ENCODE measurements around the gene RENBP. TPM values are rescaled to one million over a fixed set of nuclear protein-coding genes. Genes with fewer than 3 reads are reported as not detected.
A peak's percentile ranks its signal among the peaks of the same experiment; 100 is the strongest.

RENBP gene
- total RNA-seq, 4 donors from 2014 or later, result 1.8 to 2.6 (median 2.0) TPM

- in situ Hi-C loops (cut with MboI; ENCODE audit: low sequenced_read_pairs in 4 of 4), result loop anchor here in 1 of 4 donors (25.0 kb wide), 1 partner anchor 152 kb away; the partner anchor contains the start of genes IDH3G, SRPK3 and SSR4
- Histone ChIP-seq H3K36me3 (no peaks in the 10 kb centered on the region), H3K9me3 (no peaks in the 10 kb centered on the region), H3K27ac (no peak overlapping the region), H3K4me1 (peaks cover 0 to 5% of the 10 kb centered on the region in 2 donors), H3K27me3 (no peaks in the 10 kb centered on the region), H3K4me3 (no peak overlapping the region)
- ATAC-seq (no peak), DNase-seq (no peak)
- TF ChIP-seq, protein P1, sequence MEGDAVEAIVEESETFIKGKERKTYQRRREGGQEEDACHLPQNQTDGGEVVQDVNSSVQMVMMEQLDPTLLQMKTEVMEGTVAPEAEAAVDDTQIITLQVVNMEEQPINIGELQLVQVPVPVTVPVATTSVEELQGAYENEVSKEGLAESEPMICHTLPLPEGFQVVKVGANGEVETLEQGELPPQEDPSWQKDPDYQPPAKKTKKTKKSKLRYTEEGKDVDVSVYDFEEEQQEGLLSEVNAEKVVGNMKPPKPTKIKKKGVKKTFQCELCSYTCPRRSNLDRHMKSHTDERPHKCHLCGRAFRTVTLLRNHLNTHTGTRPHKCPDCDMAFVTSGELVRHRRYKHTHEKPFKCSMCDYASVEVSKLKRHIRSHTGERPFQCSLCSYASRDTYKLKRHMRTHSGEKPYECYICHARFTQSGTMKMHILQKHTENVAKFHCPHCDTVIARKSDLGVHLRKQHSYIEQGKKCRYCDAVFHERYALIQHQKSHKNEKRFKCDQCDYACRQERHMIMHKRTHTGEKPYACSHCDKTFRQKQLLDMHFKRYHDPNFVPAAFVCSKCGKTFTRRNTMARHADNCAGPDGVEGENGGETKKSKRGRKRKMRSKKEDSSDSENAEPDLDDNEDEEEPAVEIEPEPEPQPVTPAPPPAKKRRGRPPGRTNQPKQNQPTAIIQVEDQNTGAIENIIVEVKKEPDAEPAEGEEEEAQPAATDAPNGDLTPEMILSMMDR (IDR thresholded peaks at IDR 0.05 in 4 of 5, conservative IDR thresholded peaks at IDR 0.05 in 1 of 5), result no peak
- no peak for TF ChIP-seq POLR2A (IDR thresholded peaks at IDR 0.05)
- intact Hi-C loops (cut with DNase I; ENCODE audit: low total_unique reads), result no loop called here
These were observed 4.9 kb downstream of the RENBP start for GRCh38 chrX:153939573-153939972.

DNA sequence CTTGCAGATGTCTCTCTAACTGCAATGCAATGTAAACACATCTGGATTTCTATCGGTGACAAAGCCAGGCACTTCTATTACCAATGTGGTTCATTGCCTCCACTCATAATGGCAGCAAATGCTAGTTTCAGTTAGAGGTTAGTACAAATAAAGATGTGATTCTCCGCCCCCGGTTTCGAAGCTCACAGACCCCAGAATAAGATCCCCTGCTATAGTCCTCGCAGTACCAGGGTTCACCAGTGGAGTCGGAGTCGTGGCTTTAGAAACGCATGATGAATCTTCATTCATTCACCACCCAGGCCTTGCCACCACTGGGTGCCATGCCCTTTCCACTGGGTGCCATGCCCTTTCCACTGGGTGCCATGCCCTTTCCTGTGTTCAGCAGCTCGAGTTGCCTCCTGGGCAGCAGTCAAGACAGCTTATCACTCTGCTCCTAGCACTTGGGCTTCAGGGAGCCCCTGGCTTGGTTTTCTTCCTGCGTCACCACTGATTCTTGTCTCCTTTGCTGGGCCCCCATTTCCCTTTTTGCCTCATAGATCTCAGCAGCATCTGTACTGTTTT is 6.1 kb downstream of the RENBP start:
- Histone ChIP-seq H3K36me3 (no peaks in the 10 kb centered on the region), H3K27ac (no peak overlapping the region), H3K4me1 (peaks cover 0 to 12% of the 10 kb centered on the region in 2 donors), H3K27me3 (no peaks in the 10 kb centered on the region), H3K4me3 (no peak overlapping the region), H3K9me3 (no peaks in the 10 kb centered on the region)
- intact Hi-C loops (cut with DNase I; ENCODE audit: low total_unique reads) (no loop called here), in situ Hi-C loops (cut with MboI; ENCODE audit: low sequenced_read_pairs in 4 of 4) (loop anchor here in 1 of 4 donors (25.0 kb wide), 1 partner anchor 151 kb away; the partner anchor contains the start of genes IDH3G, SRPK3 and SSR4)
- no peak for ATAC-seq
- TF ChIP-seq, protein P1 (IDR thresholded peaks at IDR 0.05 in 4 of 5, conservative IDR thresholded peaks at IDR 0.05 in 1 of 5), result no peak
- TF ChIP-seq POLR2A (IDR thresholded peaks at IDR 0.05), result no peak
- no peak for DNase-seq

GRCh38 chrX:153937056-153937455 is 7.4 kb downstream of the RENBP start:
- Histone ChIP-seq H3K27me3 (no peaks in the 10 kb centered on the region), H3K36me3 (peaks cover 0 to 7% of the 10 kb centered on the region in 2 donors), H3K4me1 (peaks cover 0 to 13% of the 10 kb centered on the region in 2 donors), H3K4me3 (no peak overlapping the region), H3K9me3 (no peaks in the 10 kb centered on the region), H3K27ac (no peak overlapping the region)
- TF ChIP-seq POLR2A (IDR thresholded peaks at IDR 0.05), result no peak
- TF ChIP-seq, protein P1 (IDR thresholded peaks at IDR 0.05 in 4 of 5, conservative IDR thresholded peaks at IDR 0.05 in 1 of 5), result no peak
- ATAC-seq, result no peak
- no peak for DNase-seq
- intact Hi-C loops (cut with DNase I; ENCODE audit: low total_unique reads) (no loop called here), in situ Hi-C loops (cut with MboI; ENCODE audit: low sequenced_read_pairs in 4 of 4) (loop anchor here in 1 of 4 donors (25.0 kb wide), 1 partner anchor 150 kb away; the partner anchor contains the start of genes IDH3G, SRPK3 and SSR4)

DNA sequence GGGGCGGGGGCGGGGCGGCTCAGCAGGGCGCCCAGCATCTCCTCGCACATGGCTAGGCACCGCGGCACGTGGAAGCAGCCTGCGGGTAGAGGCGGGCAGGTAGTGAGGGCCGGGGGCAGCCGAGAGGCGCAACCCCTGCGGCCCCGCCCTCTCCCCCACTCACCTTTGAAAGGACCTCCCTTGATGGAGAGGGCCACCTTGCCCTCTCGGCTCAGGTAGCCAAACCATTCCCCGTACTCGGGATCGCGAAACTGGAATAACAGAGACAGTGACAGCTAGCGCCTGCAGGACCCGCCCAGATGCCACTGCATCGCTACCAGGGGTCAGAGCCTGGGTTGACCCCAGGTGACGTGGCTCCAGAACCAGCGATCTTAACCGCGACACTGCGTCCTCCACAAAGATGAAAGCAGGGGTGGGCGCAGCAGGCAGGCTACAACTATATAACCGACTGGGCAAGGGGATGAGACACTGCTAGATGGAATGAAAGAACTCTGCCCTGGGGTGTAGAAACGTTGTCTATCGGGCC is 9.1 kb downstream of the RENBP start:
- TF ChIP-seq, protein P1 (IDR thresholded peaks at IDR 0.05 in 4 of 5, conservative IDR thresholded peaks at IDR 0.05 in 1 of 5), result no peak
- no peak for TF ChIP-seq POLR2A (IDR thresholded peaks at IDR 0.05)
- in situ Hi-C loops (cut with MboI; ENCODE audit: low sequenced_read_pairs in 4 of 4) (loop anchor here in 1 of 4 donors (25.0 kb wide), 1 partner anchor 148 kb away; the partner anchor contains the start of genes IDH3G, SRPK3 and SSR4), intact Hi-C loops (cut with DNase I; ENCODE audit: low total_unique reads) (no loop called here)
- DNase-seq (no peak), ATAC-seq (peak in 1 of 2 donors; percentile 18)
- Histone ChIP-seq H3K27ac (peak overlapping the region; percentile 35 to 76 (median 64)), H3K27me3 (no peaks in the 10 kb centered on the region), H3K4me1 (peaks cover 0 to 13% of the 10 kb centered on the region in 2 donors), H3K4me3 (peak overlapping the region; percentile 47 to 74 (median 59)), H3K36me3 (peaks cover 0 to 22% of the 10 kb centered on the region in 2 donors), H3K9me3 (no peaks in the 10 kb centered on the region)
